Heart left ventricle (tissue), 13 donors: Measurements from ENCODE around the gene PRR35.

ENCODE experiments used
- POLR2A ChIP-seq, 2 donors: fragments of 450-650 bp; IDR thresholded peaks; one replicate each; pipeline ENCODE4 v1.6.1; 2017; ENCODE audit warnings: antibody characterized with exemption in 2 of 2, mild to moderate bottlenecking in 2 of 2, moderate library complexity in 2 of 2
- TF ChIP-seq, protein P1 (sequence below), 12 donors: fragments of 200-600 bp; sonication (generic) in 4 of 12; IDR thresholded peaks; one replicate each; pipeline versions ENCODE4 v1.5.0 to v1.8.0; 2018 to 2022; ENCODE audit warnings: antibody characterized with exemption in 12 of 12, mild to moderate bottlenecking in 5 of 12
- donor health status: ischemic (EF 13 %, LVEDD 7.1; RV severe dilation, severe dysfunction).
- donor health status: DM: no; HTN: yes; CAD: no.
- donor health status: DM: no; HTN: no; CAD: no.
- donor health status: ischemic (EF 25% LVEDD 6.9; RV normal size, moderate dysfunction).
- donor health status: ischemic (EF 25% LVEDD 5.7; RV mildly dilated, moderate dysfunction).
- donor health status: ischemic (EF 35%, LVEDD 5.7; RV mildly dilated, moderate dysfunction).
- donor health status: nonischemic (EF 11% LVEDD 7.7; RV severe dilation, severe dysfunction).
- donor health status: DM: yes; HTN: yes; CAD: no.
- donor health status: PGD.
- donor health status: ischemic (EF 29% LVEDD 5.4; RV normal size, mild dysfunction).
- donor health status: nonischemic (EF 23%, LVEDD 6.1; RV moderate dilation, normal function).

GRCh38 chr16:555528-556473 is 4.4 kb upstream of the PRR35 start:
- TF ChIP-seq, protein P1, sequence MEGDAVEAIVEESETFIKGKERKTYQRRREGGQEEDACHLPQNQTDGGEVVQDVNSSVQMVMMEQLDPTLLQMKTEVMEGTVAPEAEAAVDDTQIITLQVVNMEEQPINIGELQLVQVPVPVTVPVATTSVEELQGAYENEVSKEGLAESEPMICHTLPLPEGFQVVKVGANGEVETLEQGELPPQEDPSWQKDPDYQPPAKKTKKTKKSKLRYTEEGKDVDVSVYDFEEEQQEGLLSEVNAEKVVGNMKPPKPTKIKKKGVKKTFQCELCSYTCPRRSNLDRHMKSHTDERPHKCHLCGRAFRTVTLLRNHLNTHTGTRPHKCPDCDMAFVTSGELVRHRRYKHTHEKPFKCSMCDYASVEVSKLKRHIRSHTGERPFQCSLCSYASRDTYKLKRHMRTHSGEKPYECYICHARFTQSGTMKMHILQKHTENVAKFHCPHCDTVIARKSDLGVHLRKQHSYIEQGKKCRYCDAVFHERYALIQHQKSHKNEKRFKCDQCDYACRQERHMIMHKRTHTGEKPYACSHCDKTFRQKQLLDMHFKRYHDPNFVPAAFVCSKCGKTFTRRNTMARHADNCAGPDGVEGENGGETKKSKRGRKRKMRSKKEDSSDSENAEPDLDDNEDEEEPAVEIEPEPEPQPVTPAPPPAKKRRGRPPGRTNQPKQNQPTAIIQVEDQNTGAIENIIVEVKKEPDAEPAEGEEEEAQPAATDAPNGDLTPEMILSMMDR (IDR thresholded peaks at IDR 0.05) = no peak
- no peak for TF ChIP-seq POLR2A (IDR thresholded peaks at IDR 0.05)
